ENCODE results near the gene DCLK1. TPM values are rescaled to one million over a fixed set of nuclear protein-coding genes. Genes with fewer than 3 reads are reported as not detected.
A peak's percentile ranks its signal among the peaks of the same experiment; 100 is the strongest.

Gene DCLK1
- total and polyA plus RNA-seq, 2 experiments from 2014 or later, result 0.16 to 2.9 TPM

- no peaks in the 10 kb centered on the region for H3K9me2 ChIP-seq (replicated peaks; ENCODE audit: insufficient read depth)
- no peak for DNase-seq (ENCODE audit: low spot score)
- H3K36me3 ChIP-seq (replicated peaks; ENCODE audit: insufficient read depth, low read depth), result no peaks in the 10 kb centered on the region
- no peaks in the 10 kb centered on the region for H3K4me1 ChIP-seq (ENCODE audit: insufficient read depth)
- 95% methylated on average over 7 of the region's 7 CpGs for WGBS (ENCODE audit: low lambda C conversion rate, missing lambda C conversion rate)
- no peak overlapping the region for H3K27ac ChIP-seq
- H3K4me3 ChIP-seq, result no peak overlapping the region
- H3K27me3 ChIP-seq, result no peaks in the 10 kb centered on the region
- H2AFZ ChIP-seq, result no peak overlapping the region
- H3K9me3 ChIP-seq (ENCODE audit: low read depth), result no peaks in the 10 kb centered on the region
- H4K20me1 ChIP-seq (ENCODE audit: insufficient read depth, poor library complexity, severe bottlenecking), result no peaks in the 10 kb centered on the region
- no peak overlapping the region for H3K4me2 ChIP-seq
- no peaks in the 10 kb centered on the region for H3K79me2 ChIP-seq
- no peak for TF ChIP-seq EZH2 (IDR thresholded peaks at IDR 0.05; ENCODE audit: borderline replicate concordance)
- TF ChIP-seq EZH2phosphoT487 (IDR thresholded peaks at IDR 0.05; ENCODE audit: low read depth, severe bottlenecking, unreplicated experiment), result no peak
- TF ChIP-seq CTCF (IDR thresholded peaks at IDR 0.05; ENCODE audit: poor library complexity), result no peak
Observed at GRCh38 chr13:35763782-35764123, 367.4 kb downstream of the DCLK1 start.

- Histone ChIP-seq H3K36me3 (replicated peaks; ENCODE audit: insufficient read depth, low read depth) (no peaks in the 10 kb centered on the region), H3K27me3 (no peaks in the 10 kb centered on the region), H3K9me2 (replicated peaks; ENCODE audit: insufficient read depth) (no peaks in the 10 kb centered on the region), H3K79me2 (no peaks in the 10 kb centered on the region), H3K27ac (no peak overlapping the region), H3K9me3 (ENCODE audit: low read depth) (no peaks in the 10 kb centered on the region), H3K4me1 (ENCODE audit: insufficient read depth) (no peaks in the 10 kb centered on the region), H2AFZ (no peak overlapping the region), H3K4me2 (no peak overlapping the region), H4K20me1 (ENCODE audit: insufficient read depth, poor library complexity, severe bottlenecking) (no peaks in the 10 kb centered on the region), H3K4me3 (no peak overlapping the region)
- TF ChIP-seq EZH2 (IDR thresholded peaks at IDR 0.05; ENCODE audit: borderline replicate concordance) (no peak), CTCF (IDR thresholded peaks at IDR 0.05; ENCODE audit: poor library complexity) (no peak), EZH2phosphoT487 (IDR thresholded peaks at IDR 0.05; ENCODE audit: low read depth, severe bottlenecking, unreplicated experiment) (no peak)
- DNase-seq (ENCODE audit: low spot score), result no peak
- WGBS (ENCODE audit: low lambda C conversion rate, missing lambda C conversion rate), result 90% methylated on average over 4 of the region's 4 CpGs
Observed at GRCh38 chr13:35763060-35763781, 368.0 kb downstream of the DCLK1 start.

- Histone ChIP-seq H3K27ac (peak overlapping the region; percentile 26), H3K4me1 (ENCODE audit: insufficient read depth) (no peaks in the 10 kb centered on the region), H2AFZ (no peak overlapping the region), H3K9me3 (ENCODE audit: low read depth) (no peaks in the 10 kb centered on the region), H4K20me1 (ENCODE audit: insufficient read depth, poor library complexity, severe bottlenecking) (no peaks in the 10 kb centered on the region), H3K27me3 (no peaks in the 10 kb centered on the region), H3K9me2 (replicated peaks; ENCODE audit: insufficient read depth) (no peaks in the 10 kb centered on the region), H3K4me3 (no peak overlapping the region), H3K79me2 (no peaks in the 10 kb centered on the region), H3K4me2 (no peak overlapping the region), H3K36me3 (replicated peaks; ENCODE audit: insufficient read depth, low read depth) (no peaks in the 10 kb centered on the region)
- no peak for TF ChIP-seq CTCF (IDR thresholded peaks at IDR 0.05; ENCODE audit: poor library complexity)
- 95% methylated on average over 2 of the region's 2 CpGs for WGBS (ENCODE audit: low lambda C conversion rate, missing lambda C conversion rate)
- no peak for DNase-seq (ENCODE audit: low spot score)
Observed at GRCh38 chr13:35761440-35762252, 369.5 kb downstream of the DCLK1 start.

Data from hepatocyte (in vitro differentiated cells).